OCI-LY1 (cell line): ENCODE measurements around the gene REL.

Experiments
- H2AFZ ChIP-seq: fragments of 200-600 bp; sonication (generic), shearing (Covaris generic); 2 replicates; pipeline ENCODE4 v1.6.0; 2014; ENCODE audit warnings: antibody characterized with exemption, mild to moderate bottlenecking, low read length
- H3F3A ChIP-seq: fragments of 200-600 bp; sonication (generic), shearing (Covaris generic); 2 replicates; pipeline ENCODE4 v1.6.0; 2014; ENCODE audit warnings: mild to moderate bottlenecking, antibody characterized with exemption, low read length, moderate library complexity; ENCODE audit not compliant: insufficient read depth
- H3K27ac ChIP-seq: fragments of 200-600 bp; sonication (generic); 2 replicates; pipeline ENCODE4 v1.5.1; 2014; ENCODE audit warnings: low read length, mixed run types, mild to moderate bottlenecking, low read depth; ENCODE audit not compliant: poor library complexity, severe bottlenecking
- H3K27me3 ChIP-seq: fragments of 200-600 bp; sonication (generic); 2 replicates; pipeline ENCODE4 v1.6.0; 2014; ENCODE audit warnings: antibody characterized with exemption, mild to moderate bottlenecking, low read length, moderate library complexity; ENCODE audit not compliant: insufficient read depth
- H3K36me3 ChIP-seq: fragments of 200-600 bp; sonication (generic); 2 replicates; pipeline ENCODE4 v1.6.1; 2014; ENCODE audit warnings: mild to moderate bottlenecking, antibody characterized with exemption, low read length, moderate library complexity, mixed read lengths; ENCODE audit not compliant: insufficient read depth
- H3K4me1 ChIP-seq: fragments of 200-600 bp; sonication (generic); 2 replicates; pipeline ENCODE4 v1.5.1; 2014; ENCODE audit warnings: mild to moderate bottlenecking, low read length, moderate library complexity; ENCODE audit not compliant: insufficient read depth, severe bottlenecking
- H3K4me2 ChIP-seq: fragments of 200-600 bp; sonication (generic), shearing (Covaris generic); 2 replicates; pipeline ENCODE4 v1.6.1; 2014; ENCODE audit warnings: low read length
- H3K4me3 ChIP-seq: fragments of 200-600 bp; sonication (generic); 2 replicates; pipeline ENCODE4 v1.5.1; 2014; ENCODE audit warnings: low read length, low read depth, mild to moderate bottlenecking, mixed read lengths; ENCODE audit not compliant: poor library complexity, severe bottlenecking
- H3K79me2 ChIP-seq: fragments of 200-600 bp; shearing (Covaris generic); 2 replicates; pipeline ENCODE4 v1.6.1; 2016; ENCODE audit warnings: mixed run types, low read length, mixed read lengths; ENCODE audit not compliant: insufficient read depth
- H3K9ac ChIP-seq: fragments of 200-600 bp; sonication (generic), shearing (Covaris generic); 2 replicates; pipeline ENCODE4 v1.6.1; 2014; ENCODE audit warnings: mild to moderate bottlenecking, low read length, mixed read lengths
- H3K9me2 ChIP-seq: fragments of 200-600 bp; sonication (generic), shearing (Covaris generic); 2 replicates; pipeline ENCODE4 v1.6.1; 2014; ENCODE audit warnings: low read depth, mild to moderate bottlenecking, low read length, mixed read lengths
- H3K9me3 ChIP-seq: fragments of 200-600 bp; shearing (Covaris generic); 2 replicates; pipeline ENCODE4 v1.6.1; 2014; ENCODE audit warnings: low read length, mixed read lengths
- H4K20me1 ChIP-seq: fragments of 200-600 bp; sonication (generic), shearing (Covaris generic); 2 replicates; pipeline ENCODE4 v1.6.0; 2016; ENCODE audit warnings: mild to moderate bottlenecking, low read length; ENCODE audit not compliant: insufficient read depth
- CTCF ChIP-seq: fragments of 200-600 bp; sonication (generic), shearing (Covaris generic); IDR thresholded peaks from 2 replicates; pipeline ENCODE4 v1.5.1; 2017; ENCODE audit warnings: mild to moderate bottlenecking, antibody characterized with exemption, low read length, moderate library complexity, mixed read lengths
- EZH2 ChIP-seq: fragments of 200-600 bp; sonication (generic), shearing (Covaris generic); IDR thresholded peaks from 2 replicates; pipeline ENCODE4 v1.8.0; 2017; ENCODE audit warnings: borderline replicate concordance, mixed run types, mild to moderate bottlenecking, antibody characterized with exemption, low read length, moderate library complexity, mixed read lengths

The REL gene

GRCh38 chr2:60966507-60967405 is 85.4 kb downstream of the REL start:
- Histone ChIP-seq H3K4me3 (no peak overlapping the region), H3K79me2 (no peaks in the 10 kb centered on the region), H3K9me2 (no peaks in the 10 kb centered on the region), H3K9me3 (no peaks in the 10 kb centered on the region), H3K4me2 (peak overlapping the region; percentile 6), H2AFZ (no peak overlapping the region), H4K20me1 (no peaks in the 10 kb centered on the region), H3F3A (no peaks in the 10 kb centered on the region), H3K27me3 (no peaks in the 10 kb centered on the region), H3K4me1 (peaks cover 69% of the 10 kb centered on the region), H3K27ac (peak overlapping the region; percentile 56), H3K9ac (no peak overlapping the region), H3K36me3 (no peaks in the 10 kb centered on the region)
- TF ChIP-seq CTCF (no peak), EZH2 (no peak)

- peaks cover 6% of the 10 kb centered on the region; the same call in 1 of the 2 replicates for H3F3A ChIP-seq
- H4K20me1 ChIP-seq, result no peaks in the 10 kb centered on the region
- peak overlapping the region; percentile 94 for H3K27ac ChIP-seq
- peak overlapping the region; percentile 50 for H3K4me3 ChIP-seq
- H3K36me3 ChIP-seq, result no peaks in the 10 kb centered on the region
- TF ChIP-seq EZH2 (no peak), CTCF (no peak)
- no peak overlapping the region for H2AFZ ChIP-seq
- peak overlapping the region; percentile 89 for H3K4me2 ChIP-seq
- peak overlapping the region; percentile 62 for H3K9ac ChIP-seq
- no peaks in the 10 kb centered on the region for H3K9me3 ChIP-seq
- peaks cover 82% of the 10 kb centered on the region for H3K4me1 ChIP-seq
- H3K79me2 ChIP-seq, result no peaks in the 10 kb centered on the region
- no peaks in the 10 kb centered on the region for H3K9me2 ChIP-seq
- H3K27me3 ChIP-seq, result no peaks in the 10 kb centered on the region
Observed at GRCh38 chr2:60972889-60973656, 91.7 kb downstream of the REL start.

- H3K4me2 ChIP-seq, result peak overlapping the region; percentile 89; the same call in 1 of the 2 replicates
- peak overlapping the region; percentile 50 for H3K4me3 ChIP-seq
- H4K20me1 ChIP-seq, result no peaks in the 10 kb centered on the region
- no peak overlapping the region for H2AFZ ChIP-seq
- H3K36me3 ChIP-seq, result no peaks in the 10 kb centered on the region
- peak overlapping the region; percentile 62; the same call in 1 of the 2 replicates for H3K9ac ChIP-seq
- H3K27me3 ChIP-seq, result no peaks in the 10 kb centered on the region
- no peaks in the 10 kb centered on the region for H3K9me2 ChIP-seq
- peak overlapping the region; percentile 94 for H3K27ac ChIP-seq
- peaks cover 6% of the 10 kb centered on the region for H3F3A ChIP-seq
- no peak for TF ChIP-seq EZH2
- no peak for TF ChIP-seq CTCF
- H3K9me3 ChIP-seq, result no peaks in the 10 kb centered on the region
- peaks cover 80% of the 10 kb centered on the region for H3K4me1 ChIP-seq
- H3K79me2 ChIP-seq, result no peaks in the 10 kb centered on the region
Observed at GRCh38 chr2:60973705-60974104, 92.3 kb downstream of the REL start.
